Mucosa of rectum (tissue), 2 donors: ENCODE measurements around the gene CXCL11.
A peak's percentile ranks its signal among the peaks of the same experiment; 100 is the strongest.
"Not testable (repeated sequence)": the region's sequence is repeated elsewhere in the genome, so short reads cannot be mapped to it uniquely, and the experiment has no call there.

Experiments used
- H3K27ac ChIP-seq, 2 donors: one replicate each; pipeline ENCODE4 v1.7.0; 2013; ENCODE audit warnings: inconsistent platforms in 2 of 2, low read depth in 2 of 2, low read length in 2 of 2
- H3K27me3 ChIP-seq, 2 donors: one replicate each; pipeline ENCODE4 v1.7.0; 2013; ENCODE audit warnings: low read length in 2 of 2; ENCODE audit not compliant: control insufficient read depth in 2 of 2, insufficient read depth in 2 of 2
- H3K36me3 ChIP-seq, 2 donors: one replicate each; pipeline ENCODE4 v1.7.0; 2013; ENCODE audit warnings: low read length in 2 of 2; ENCODE audit not compliant: control insufficient read depth in 2 of 2, insufficient read depth in 2 of 2
- H3K4me1 ChIP-seq, 2 donors: one replicate each; pipeline ENCODE4 v1.7.0; 2013; ENCODE audit warnings: low read length in 2 of 2, mild to moderate bottlenecking in 1 of 2; ENCODE audit not compliant: control insufficient read depth in 2 of 2, insufficient read depth in 2 of 2
- H3K4me3 ChIP-seq, 2 donors: one replicate each; pipeline ENCODE4 v1.7.0; 2013; ENCODE audit warnings: low read length in 2 of 2
- H3K9ac ChIP-seq, 2 donors: one replicate each; pipeline ENCODE4 v1.7.0; 2013; ENCODE audit warnings: low read length in 2 of 2, low read depth in 1 of 2, mild to moderate bottlenecking in 1 of 2
- H3K9me3 ChIP-seq, 2 donors: one replicate each; pipeline ENCODE4 v1.7.0; 2013; ENCODE audit warnings: low read length in 2 of 2; ENCODE audit not compliant: control insufficient read depth in 2 of 2
- donor health status: healthy.
- donor health status: Normal muscosa, but diverticular disease.

Gene CXCL11

DNA sequence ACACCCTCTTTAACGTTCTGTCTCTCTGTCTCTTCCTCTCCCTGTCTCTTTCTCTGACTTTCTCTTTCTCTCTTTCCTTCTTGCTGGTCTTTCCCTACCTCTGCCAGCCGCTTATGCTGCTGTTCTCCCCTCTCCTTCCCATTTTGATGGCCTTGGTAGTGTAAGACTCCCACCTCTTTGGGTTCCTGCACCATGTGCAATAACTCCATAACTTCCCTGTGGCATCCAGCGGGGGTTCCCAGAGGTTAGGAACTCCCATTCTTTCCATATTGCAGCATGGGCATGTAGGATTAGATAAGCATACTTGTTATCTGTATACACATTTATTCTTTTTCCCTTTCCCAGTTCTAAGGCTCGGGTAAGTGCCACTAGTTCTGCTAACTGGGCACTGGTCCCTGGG lies 8.8 kb upstream of the CXCL11 start:
- not testable (repeated sequence) for H3K9me3 ChIP-seq, H3K27ac ChIP-seq, H3K27me3 ChIP-seq, H3K36me3 ChIP-seq, H3K9ac ChIP-seq, H3K4me1 ChIP-seq, H3K4me3 ChIP-seq

DNA sequence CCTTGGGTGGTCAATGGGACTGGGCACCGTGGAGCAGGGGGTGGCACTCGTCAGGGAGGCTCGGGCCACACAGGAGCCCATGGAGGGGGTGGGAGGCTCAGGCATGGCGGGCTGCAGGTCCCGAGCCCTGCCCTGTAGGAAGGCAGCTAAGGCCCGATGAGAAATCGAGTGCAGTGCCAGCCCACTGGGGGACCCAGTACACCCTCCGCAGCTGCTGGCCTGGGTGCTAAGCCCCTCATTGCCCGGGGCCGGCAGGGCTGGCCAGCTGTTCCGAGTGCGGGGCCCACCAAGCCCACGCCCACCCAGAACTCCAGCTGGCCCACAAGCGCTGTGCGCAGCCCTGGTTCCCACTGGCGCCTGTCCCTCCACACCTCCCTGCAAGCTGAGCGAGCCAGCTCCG lies 7.4 kb upstream of the CXCL11 start:
- not testable (repeated sequence) for H3K4me3 ChIP-seq, H3K4me1 ChIP-seq, H3K27me3 ChIP-seq, H3K36me3 ChIP-seq, H3K9me3 ChIP-seq, H3K27ac ChIP-seq, H3K9ac ChIP-seq

DNA sequence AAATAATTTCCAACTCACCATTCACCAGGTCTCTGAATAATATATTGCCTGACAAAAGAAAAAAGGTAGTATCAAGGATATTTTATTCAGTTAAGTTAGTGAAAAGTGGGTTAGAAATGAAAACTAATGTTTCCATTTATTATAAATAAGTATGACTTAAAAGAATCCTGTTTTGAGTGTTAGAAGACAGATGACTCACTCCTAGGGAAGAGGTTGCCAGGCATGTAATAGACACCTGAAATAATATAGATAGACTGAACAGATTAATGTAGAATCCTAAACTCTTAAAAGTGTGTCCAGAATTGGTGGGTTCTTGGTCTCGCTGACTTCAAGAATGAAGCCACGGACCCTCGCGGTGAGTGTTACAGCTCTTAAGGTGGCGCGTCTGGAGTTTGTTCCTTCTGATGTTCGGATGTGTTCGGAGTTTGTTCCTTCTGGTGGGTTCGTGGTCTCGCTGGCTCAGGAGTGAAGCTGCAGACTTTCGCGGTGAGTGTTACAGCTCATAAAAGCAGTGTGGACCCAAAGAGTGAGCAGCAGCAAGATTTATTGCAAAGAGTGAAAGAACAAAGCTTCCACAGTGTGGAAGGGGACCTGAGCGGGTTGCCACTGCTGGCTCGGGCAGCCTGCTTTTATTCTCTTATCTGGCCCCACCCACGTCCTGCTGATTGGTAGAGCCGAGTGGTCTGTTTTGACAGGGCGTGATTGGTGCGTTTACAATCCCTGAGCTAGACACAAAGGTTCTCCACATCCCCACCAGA lies 6.5 kb upstream of the CXCL11 start:
- not testable (repeated sequence) for H3K36me3 ChIP-seq, H3K9me3 ChIP-seq, H3K27me3 ChIP-seq, H3K27ac ChIP-seq, H3K4me1 ChIP-seq, H3K9ac ChIP-seq, H3K4me3 ChIP-seq

DNA sequence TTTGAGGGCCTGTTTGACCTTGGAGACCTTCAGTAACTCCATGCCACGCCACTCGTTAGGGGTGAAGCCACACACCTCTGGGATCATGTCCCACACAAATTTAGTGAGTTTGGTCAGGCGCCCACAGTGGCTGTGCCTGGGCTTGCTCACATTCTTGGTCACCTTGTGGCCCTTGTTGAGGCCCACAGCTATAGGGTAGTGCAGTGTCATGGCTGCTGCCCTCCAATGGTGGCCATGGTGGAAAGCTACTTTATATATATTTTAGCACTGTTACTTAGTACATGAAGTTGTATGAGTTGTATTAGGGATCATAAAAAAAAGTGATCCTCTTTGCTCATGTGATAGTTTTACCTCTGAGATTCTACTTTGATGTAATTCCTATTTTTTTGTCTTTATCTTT lies 985 bp upstream of the CXCL11 start:
- Histone ChIP-seq H3K9ac (no peak overlapping the region), H3K9me3 (no peaks in the 10 kb centered on the region), H3K4me1 (no peaks in the 10 kb centered on the region), H3K4me3 (no peak overlapping the region), H3K36me3 (no peaks in the 10 kb centered on the region), H3K27me3 (no peaks in the 10 kb centered on the region), H3K27ac (no peak overlapping the region)

DNA sequence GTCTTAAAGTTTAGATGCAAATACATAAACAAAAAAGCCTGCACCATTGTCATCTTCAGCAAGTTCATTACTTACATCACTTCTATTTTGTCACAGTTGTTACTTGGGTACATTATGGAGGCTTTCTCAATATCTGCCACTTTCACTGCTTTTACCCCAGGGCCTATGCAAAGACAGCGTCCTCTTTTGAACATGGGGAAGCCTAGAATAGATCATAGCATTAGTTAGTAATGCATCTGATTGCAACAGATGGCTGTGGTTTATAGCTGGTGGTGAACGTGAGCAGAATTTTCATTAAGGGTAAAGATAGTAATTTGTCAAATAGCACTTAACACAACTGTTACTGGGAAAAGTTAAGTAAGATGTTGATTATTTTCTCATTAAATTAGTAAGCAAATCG lies 729 bp downstream of the CXCL11 start:
- no peak overlapping the region for H3K4me3 ChIP-seq
- no peaks in the 10 kb centered on the region for H3K4me1 ChIP-seq
- H3K9me3 ChIP-seq: no peaks in the 10 kb centered on the region
- no peaks in the 10 kb centered on the region for H3K36me3 ChIP-seq
- no peak overlapping the region for H3K27ac ChIP-seq
- no peak overlapping the region for H3K9ac ChIP-seq
- peaks cover 0 to 2% of the 10 kb centered on the region in 2 donors for H3K27me3 ChIP-seq

DNA sequence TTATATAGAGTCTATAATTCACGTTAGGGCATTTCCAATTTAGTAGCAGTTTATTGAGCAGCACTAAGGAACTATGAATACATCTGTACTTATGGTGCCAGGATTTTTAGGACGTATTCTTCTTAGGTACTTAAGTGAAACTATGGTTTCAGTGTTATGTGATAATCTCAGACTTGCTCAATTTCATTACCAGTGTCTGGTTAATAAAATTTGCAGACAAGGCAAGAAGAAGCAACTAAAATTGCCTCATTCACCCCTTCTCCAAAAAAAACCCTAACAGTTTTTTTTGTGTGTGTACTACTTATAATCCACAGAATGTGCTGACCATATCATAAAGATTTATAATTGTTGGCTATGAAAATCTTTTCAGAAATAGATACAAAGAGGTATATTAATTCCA lies 6.6 kb downstream of the CXCL11 start:
- H3K27me3 ChIP-seq: peaks cover 0 to 2% of the 10 kb centered on the region in 2 donors
- H3K36me3 ChIP-seq: no peaks in the 10 kb centered on the region
- no peak overlapping the region for H3K4me3 ChIP-seq
- no peak overlapping the region for H3K9ac ChIP-seq
- no peak overlapping the region for H3K27ac ChIP-seq
- peaks cover 0 to 3% of the 10 kb centered on the region in 2 donors for H3K4me1 ChIP-seq
- no peaks in the 10 kb centered on the region for H3K9me3 ChIP-seq

DNA sequence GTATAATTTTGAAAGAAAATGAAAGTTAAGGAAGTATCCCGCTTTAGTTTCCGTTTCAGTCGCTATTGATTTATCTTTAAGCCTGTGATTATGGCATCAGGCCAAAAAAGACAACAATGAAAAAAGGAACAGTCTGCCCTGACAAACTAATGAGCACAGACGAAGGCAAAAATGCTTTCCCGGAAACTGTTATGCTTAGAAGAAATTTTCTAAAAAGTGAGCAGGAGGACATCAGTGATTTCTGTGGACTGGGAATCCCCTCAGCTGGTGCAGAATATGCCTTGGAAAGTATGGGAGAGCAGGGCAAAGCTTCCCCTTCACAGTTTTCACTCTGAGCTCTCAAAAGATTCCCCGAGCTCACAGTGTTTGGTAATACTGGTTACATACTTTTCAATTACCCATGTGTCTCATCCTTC lies 7.5 kb downstream of the CXCL11 start:
- Histone ChIP-seq H3K36me3 (no peaks in the 10 kb centered on the region), H3K27ac (peak overlapping the region in 1 of 2 donors; percentile 8), H3K27me3 (peaks cover 0 to 2% of the 10 kb centered on the region in 2 donors), H3K9me3 (no peaks in the 10 kb centered on the region), H3K4me3 (peak overlapping the region; percentile 41 to 51), H3K4me1 (peaks cover 0 to 3% of the 10 kb centered on the region in 2 donors), H3K9ac (peak overlapping the region in 1 of 2 donors; percentile 29)

DNA sequence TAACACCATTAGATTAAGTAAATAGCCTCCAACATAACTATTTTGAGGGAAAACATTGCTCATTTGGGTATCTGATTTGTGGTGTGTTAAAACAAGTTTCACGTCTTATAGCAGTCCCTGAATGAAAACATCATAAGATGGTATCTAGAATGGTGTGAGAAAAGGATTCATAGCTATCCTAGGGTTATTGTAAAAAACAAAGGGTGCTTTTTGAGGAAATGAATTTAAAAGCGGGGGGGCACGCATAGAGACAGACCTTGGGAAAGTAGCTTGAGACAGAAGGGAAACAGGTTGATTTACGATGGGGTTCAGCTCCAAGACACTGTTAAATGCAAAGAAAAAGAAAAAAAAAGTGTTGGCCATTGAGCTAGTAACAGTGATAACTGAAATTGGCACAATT lies 11.8 kb downstream of the CXCL11 start:
- Histone ChIP-seq H3K27ac (no peak overlapping the region), H3K4me3 (no peak overlapping the region), H3K4me1 (peaks cover 0 to 3% of the 10 kb centered on the region in 2 donors), H3K9me3 (no peaks in the 10 kb centered on the region), H3K36me3 (no peaks in the 10 kb centered on the region), H3K27me3 (no peaks in the 10 kb centered on the region), H3K9ac (no peak overlapping the region)

DNA sequence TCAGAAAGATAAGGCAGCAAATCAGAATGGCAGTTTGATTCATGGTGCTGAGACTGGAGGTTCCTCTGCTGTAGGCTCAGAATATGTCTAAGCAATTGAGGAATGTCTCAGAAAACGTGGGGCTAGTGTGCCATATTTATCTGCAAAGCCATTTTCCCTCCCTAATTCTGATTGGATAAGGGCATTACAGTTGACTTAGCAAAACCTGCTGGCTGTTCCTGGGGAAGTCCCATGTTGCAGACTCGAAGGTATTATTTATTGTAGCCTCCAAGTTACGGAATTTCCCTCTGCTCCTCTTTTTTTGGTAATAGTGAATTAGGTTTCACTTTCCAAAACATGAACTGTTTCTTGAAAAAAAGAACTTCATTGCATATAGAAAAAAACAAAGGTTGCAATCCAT lies 12.5 kb downstream of the CXCL11 start, which contains the start of gene CXCL10:
CXCL10 (minus strand) TSS at position 109 of the 400 bp plus-strand sequence; CDS start at position 43, 66 bp downstream.
- H3K27me3 ChIP-seq: no peaks in the 10 kb centered on the region
- H3K36me3 ChIP-seq: no peaks in the 10 kb centered on the region
- no peak within 1 kb of the TSS for H3K4me3 ChIP-seq
- no peak within 1 kb of the TSS for H3K27ac ChIP-seq
- H3K4me1 ChIP-seq: no peaks in the 10 kb centered on the region
- H3K9ac ChIP-seq: no peak within 1 kb of the TSS
- H3K9me3 ChIP-seq: no peaks in the 10 kb centered on the region

DNA sequence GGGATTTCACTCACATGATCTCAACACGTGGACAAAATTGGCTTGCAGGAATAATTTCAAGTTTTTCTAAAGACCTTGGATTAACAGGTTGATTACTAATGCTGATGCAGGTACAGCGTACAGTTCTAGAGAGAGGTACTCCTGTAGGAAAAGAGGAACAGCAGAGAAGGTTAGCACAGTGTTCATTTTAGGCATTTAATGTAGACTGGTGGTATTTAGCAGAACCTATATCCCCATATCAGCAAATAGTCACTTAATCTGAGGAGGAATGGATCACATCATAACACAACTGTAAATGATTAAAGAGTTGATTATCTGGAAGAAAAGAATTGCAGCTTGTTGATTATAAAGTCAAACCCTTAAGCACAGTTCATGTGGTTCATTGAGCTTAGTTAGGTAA lies 13.2 kb downstream of the CXCL11 start:
- H3K9me3 ChIP-seq: no peaks in the 10 kb centered on the region
- H3K9ac ChIP-seq: no peak overlapping the region
- H3K27ac ChIP-seq: no peak overlapping the region
- no peak overlapping the region for H3K4me3 ChIP-seq
- no peaks in the 10 kb centered on the region for H3K27me3 ChIP-seq
- no peaks in the 10 kb centered on the region for H3K4me1 ChIP-seq
- H3K36me3 ChIP-seq: no peaks in the 10 kb centered on the region
